ENCODE results near the gene PRIMPOL.
A peak's percentile ranks its signal among the peaks of the same experiment; 100 is the strongest.

GRCh38 chr4:184648313-184649025, 1.1 kb upstream of the PRIMPOL start:
- no peak for TF ChIP-seq POLR2A (IDR thresholded peaks at IDR 0.05)
- TF ChIP-seq POLR2AphosphoS5 (IDR thresholded peaks at IDR 0.05), result peak in 1 of 3 donors; percentile 3
- TF ChIP-seq CTCF (IDR thresholded peaks at IDR 0.05), result no peak

Data from stomach (tissue), 4 donors.